ENCODE data around the gene PHGDH.
"Not testable (repeated sequence)": the region's sequence is repeated elsewhere in the genome, so short reads cannot be mapped to it uniquely, and the experiment has no call there.

PHGDH gene

GRCh38 chr1:119700326-119700725 lies 11.4 kb upstream of the PHGDH start:
- DNase-seq = no peak

GRCh38 chr1:119701659-119702058 lies 10.1 kb upstream of the PHGDH start:
- no peak for DNase-seq

GRCh38 chr1:119702384-119702783 lies 9.3 kb upstream of the PHGDH start:
- no peak for DNase-seq

- DNase-seq = no peak
These were observed 7.9 kb upstream of the PHGDH start for GRCh38 chr1:119703666-119704450.

- not testable (repeated sequence) for DNase-seq
These were observed 5.1 kb upstream of the PHGDH start for GRCh38 chr1:119706599-119706998.

GRCh38 chr1:119711356-119711803 lies 354 bp upstream of the PHGDH start:
- DNase-seq = not testable (repeated sequence)

- DNase-seq = peak; percentile 49
These were observed 756 bp downstream of the PHGDH start for GRCh38 chr1:119712342-119713038.

GRCh38 chr1:119713039-119713748 lies 1.5 kb downstream of the PHGDH start:
- peak; percentile 8 for DNase-seq

GRCh38 chr1:119713749-119714456 lies 2.2 kb downstream of the PHGDH start:
- DNase-seq = no peak

- no peak for DNase-seq
These were observed 2.8 kb downstream of the PHGDH start for GRCh38 chr1:119714583-119714982.

GRCh38 chr1:119715542-119715941 lies 3.8 kb downstream of the PHGDH start:
- DNase-seq = no peak

GRCh38 chr1:119718409-119718808 lies 6.7 kb downstream of the PHGDH start:
- DNase-seq = no peak

GRCh38 chr1:119718972-119719371 lies 7.2 kb downstream of the PHGDH start:
- DNase-seq = no peak

- DNase-seq = no peak
These were observed 9.2 kb downstream of the PHGDH start for GRCh38 chr1:119720866-119721440.

GRCh38 chr1:119721896-119722295 lies 10.2 kb downstream of the PHGDH start:
- no peak for DNase-seq

GRCh38 chr1:119724611-119725218 lies 13.0 kb downstream of the PHGDH start:
- DNase-seq = no peak

GRCh38 chr1:119725626-119726025 lies 13.9 kb downstream of the PHGDH start:
- no peak for DNase-seq

GRCh38 chr1:119727991-119728390 lies 16.3 kb downstream of the PHGDH start:
- no peak for DNase-seq

GRCh38 chr1:119729044-119729443 lies 17.3 kb downstream of the PHGDH start:
- DNase-seq = no peak

GRCh38 chr1:119731060-119731459 lies 19.3 kb downstream of the PHGDH start:
- DNase-seq = no peak

GRCh38 chr1:119731741-119732430 lies 20.2 kb downstream of the PHGDH start:
- no peak for DNase-seq

All from NCI-H524 treated with DMSO at 0.1 percent for 48 hours (cell line).